ENCODE measurements around the gene DRC7. TPM values are rescaled to one million over a fixed set of nuclear protein-coding genes. Genes with fewer than 3 reads are reported as not detected.

DRC7 gene
- total and polyA plus RNA-seq, 4 donors = 0.06 to 1.8 (median 0.08) TPM; not detected in 1

DNA sequence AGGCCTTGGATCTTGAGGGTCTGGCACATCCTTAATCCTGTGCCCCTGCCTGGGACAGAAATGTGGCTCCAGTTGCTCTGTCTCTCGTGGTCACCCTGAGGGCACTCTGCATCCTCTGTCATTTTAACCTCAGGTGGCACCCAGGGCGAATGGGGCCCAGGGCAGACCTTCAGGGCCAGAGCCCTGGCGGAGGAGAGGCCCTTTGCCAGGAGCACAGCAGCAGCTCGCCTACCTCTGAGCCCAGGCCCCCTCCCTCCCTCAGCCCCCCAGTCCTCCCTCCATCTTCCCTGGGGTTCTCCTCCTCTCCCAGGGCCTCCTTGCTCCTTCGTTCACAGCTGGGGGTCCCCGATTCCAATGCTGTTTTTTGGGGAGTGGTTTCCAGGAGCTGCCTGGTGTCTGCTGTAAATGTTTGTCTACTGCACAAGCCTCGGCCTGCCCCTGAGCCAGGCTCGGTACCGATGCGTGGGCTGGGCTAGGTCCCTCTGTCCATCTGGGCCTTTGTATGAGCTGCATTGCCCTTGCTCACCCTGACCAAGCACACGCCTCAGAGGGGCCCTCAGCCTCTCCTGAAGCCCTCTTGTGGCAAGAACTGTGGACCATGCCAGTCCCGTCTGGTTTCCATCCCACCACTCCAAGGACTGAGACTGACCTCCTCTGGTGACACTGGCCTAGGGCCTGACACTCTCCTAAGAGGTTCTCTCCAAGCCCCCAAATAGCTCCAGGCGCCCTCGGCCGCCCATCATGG lies 30.5 kb upstream of the DRC7 start (continued):
- no peak for TF ChIP-seq JUND (IDR thresholded peaks at IDR 0.05)
- no peak for TF ChIP-seq HNF4A (conservative IDR thresholded peaks at IDR 0.05)

DNA sequence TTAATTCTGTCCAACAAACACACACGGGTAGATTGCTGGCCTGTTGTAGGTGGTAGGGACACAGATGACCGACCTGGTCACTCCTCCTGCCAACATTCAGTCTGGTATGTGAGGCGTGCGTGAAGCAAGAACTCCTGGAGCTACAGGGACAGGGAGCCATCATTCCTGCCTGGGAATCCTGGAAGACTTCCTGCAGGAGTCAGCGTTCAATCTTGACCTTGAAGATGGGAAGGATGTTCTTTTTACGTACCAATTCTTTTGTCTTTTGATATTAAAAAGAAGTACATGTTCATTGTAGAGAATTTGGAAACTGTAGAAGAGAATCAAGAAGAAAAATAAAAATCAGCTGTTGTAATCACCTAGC lies 30.0 kb upstream of the DRC7 start:
- H3K27me3 ChIP-seq (ENCODE audit: control insufficient read depth in 4 of 4, insufficient read depth in 4 of 4, low read length in 3 of 4) = no peaks in the 10 kb centered on the region
- H3K9me3 ChIP-seq (ENCODE audit: control insufficient read depth in 4 of 4, low read length in 3 of 4) = no peaks in the 10 kb centered on the region
- no peaks in the 10 kb centered on the region for H3K36me3 ChIP-seq (ENCODE audit: control insufficient read depth in 4 of 4, insufficient read depth in 3 of 4, low read depth in 1 of 4, low read length in 3 of 4)
- no peak for TF ChIP-seq FOXA2 (IDR thresholded peaks at IDR 0.05)
- TF ChIP-seq, protein P1, sequence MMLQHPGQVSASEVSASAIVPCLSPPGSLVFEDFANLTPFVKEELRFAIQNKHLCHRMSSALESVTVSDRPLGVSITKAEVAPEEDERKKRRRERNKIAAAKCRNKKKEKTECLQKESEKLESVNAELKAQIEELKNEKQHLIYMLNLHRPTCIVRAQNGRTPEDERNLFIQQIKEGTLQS (IDR thresholded peaks at IDR 0.05) = no peak
- TF ChIP-seq, protein P2, sequence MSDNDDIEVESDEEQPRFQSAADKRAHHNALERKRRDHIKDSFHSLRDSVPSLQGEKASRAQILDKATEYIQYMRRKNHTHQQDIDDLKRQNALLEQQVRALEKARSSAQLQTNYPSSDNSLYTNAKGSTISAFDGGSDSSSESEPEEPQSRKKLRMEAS (IDR thresholded peaks at IDR 0.05) = no peak
- TF ChIP-seq SP1 (IDR thresholded peaks at IDR 0.05) = no peak
- TF ChIP-seq YY1 (IDR thresholded peaks at IDR 0.05) = no peak
- TF ChIP-seq, protein P3, sequence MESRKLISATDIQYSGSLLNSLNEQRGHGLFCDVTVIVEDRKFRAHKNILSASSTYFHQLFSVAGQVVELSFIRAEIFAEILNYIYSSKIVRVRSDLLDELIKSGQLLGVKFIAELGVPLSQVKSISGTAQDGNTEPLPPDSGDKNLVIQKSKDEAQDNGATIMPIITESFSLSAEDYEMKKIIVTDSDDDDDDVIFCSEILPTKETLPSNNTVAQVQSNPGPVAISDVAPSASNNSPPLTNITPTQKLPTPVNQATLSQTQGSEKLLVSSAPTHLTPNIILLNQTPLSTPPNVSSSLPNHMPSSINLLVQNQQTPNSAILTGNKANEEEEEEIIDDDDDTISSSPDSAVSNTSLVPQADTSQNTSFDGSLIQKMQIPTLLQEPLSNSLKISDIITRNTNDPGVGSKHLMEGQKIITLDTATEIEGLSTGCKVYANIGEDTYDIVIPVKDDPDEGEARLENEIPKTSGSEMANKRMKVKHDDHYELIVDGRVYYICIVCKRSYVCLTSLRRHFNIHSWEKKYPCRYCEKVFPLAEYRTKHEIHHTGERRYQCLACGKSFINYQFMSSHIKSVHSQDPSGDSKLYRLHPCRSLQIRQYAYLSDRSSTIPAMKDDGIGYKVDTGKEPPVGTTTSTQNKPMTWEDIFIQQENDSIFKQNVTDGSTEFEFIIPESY (IDR thresholded peaks at IDR 0.05) = no peak
- TF ChIP-seq RAD21 (IDR thresholded peaks at IDR 0.05) = no peak
- no peak for TF ChIP-seq FOXA1 (IDR thresholded peaks at IDR 0.05)
- TF ChIP-seq HNF4A (conservative IDR thresholded peaks at IDR 0.05) = no peak
- TF ChIP-seq TAF1 (conservative IDR thresholded peaks at IDR 0.05) = no peak
- TF ChIP-seq, protein P4, sequence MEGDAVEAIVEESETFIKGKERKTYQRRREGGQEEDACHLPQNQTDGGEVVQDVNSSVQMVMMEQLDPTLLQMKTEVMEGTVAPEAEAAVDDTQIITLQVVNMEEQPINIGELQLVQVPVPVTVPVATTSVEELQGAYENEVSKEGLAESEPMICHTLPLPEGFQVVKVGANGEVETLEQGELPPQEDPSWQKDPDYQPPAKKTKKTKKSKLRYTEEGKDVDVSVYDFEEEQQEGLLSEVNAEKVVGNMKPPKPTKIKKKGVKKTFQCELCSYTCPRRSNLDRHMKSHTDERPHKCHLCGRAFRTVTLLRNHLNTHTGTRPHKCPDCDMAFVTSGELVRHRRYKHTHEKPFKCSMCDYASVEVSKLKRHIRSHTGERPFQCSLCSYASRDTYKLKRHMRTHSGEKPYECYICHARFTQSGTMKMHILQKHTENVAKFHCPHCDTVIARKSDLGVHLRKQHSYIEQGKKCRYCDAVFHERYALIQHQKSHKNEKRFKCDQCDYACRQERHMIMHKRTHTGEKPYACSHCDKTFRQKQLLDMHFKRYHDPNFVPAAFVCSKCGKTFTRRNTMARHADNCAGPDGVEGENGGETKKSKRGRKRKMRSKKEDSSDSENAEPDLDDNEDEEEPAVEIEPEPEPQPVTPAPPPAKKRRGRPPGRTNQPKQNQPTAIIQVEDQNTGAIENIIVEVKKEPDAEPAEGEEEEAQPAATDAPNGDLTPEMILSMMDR (IDR thresholded peaks at IDR 0.05; ENCODE audit: low read depth, low read length, missing input control) = no peak
- TF ChIP-seq GABPA (IDR thresholded peaks at IDR 0.05 in 1 of 2, conservative IDR thresholded peaks at IDR 0.05 in 1 of 2) = no peak
- TF ChIP-seq NR2F2 (IDR thresholded peaks at IDR 0.05) = no peak
- no peak for TF ChIP-seq EGR1 (IDR thresholded peaks at IDR 0.05; ENCODE audit: low read depth in 2 of 2)
- TF ChIP-seq, protein P5, sequence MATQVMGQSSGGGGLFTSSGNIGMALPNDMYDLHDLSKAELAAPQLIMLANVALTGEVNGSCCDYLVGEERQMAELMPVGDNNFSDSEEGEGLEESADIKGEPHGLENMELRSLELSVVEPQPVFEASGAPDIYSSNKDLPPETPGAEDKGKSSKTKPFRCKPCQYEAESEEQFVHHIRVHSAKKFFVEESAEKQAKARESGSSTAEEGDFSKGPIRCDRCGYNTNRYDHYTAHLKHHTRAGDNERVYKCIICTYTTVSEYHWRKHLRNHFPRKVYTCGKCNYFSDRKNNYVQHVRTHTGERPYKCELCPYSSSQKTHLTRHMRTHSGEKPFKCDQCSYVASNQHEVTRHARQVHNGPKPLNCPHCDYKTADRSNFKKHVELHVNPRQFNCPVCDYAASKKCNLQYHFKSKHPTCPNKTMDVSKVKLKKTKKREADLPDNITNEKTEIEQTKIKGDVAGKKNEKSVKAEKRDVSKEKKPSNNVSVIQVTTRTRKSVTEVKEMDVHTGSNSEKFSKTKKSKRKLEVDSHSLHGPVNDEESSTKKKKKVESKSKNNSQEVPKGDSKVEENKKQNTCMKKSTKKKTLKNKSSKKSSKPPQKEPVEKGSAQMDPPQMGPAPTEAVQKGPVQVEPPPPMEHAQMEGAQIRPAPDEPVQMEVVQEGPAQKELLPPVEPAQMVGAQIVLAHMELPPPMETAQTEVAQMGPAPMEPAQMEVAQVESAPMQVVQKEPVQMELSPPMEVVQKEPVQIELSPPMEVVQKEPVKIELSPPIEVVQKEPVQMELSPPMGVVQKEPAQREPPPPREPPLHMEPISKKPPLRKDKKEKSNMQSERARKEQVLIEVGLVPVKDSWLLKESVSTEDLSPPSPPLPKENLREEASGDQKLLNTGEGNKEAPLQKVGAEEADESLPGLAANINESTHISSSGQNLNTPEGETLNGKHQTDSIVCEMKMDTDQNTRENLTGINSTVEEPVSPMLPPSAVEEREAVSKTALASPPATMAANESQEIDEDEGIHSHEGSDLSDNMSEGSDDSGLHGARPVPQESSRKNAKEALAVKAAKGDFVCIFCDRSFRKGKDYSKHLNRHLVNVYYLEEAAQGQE (IDR thresholded peaks at IDR 0.05) = no peak
- TF ChIP-seq HNF4G (IDR thresholded peaks at IDR 0.05) = no peak
- no peak for TF ChIP-seq RXRA (IDR thresholded peaks at IDR 0.05)
- TF ChIP-seq JUND (IDR thresholded peaks at IDR 0.05) = no peak
- H3K4me3 ChIP-seq (ENCODE audit: low read depth in 1 of 3, low read length in 3 of 3) = no peak overlapping the region
- peaks cover 0 to 12% (median 7%) of the 10 kb centered on the region in 4 donors for H3K4me1 ChIP-seq (ENCODE audit: control insufficient read depth in 4 of 4, insufficient read depth in 4 of 4, low read length in 3 of 4)
- 88% methylated on average over 6 of the region's 6 CpGs for WGBS
- no peak overlapping the region for H3K9ac ChIP-seq (ENCODE audit: low read depth in 1 of 2, low read length in 2 of 2)
- no peak overlapping the region for H3K27ac ChIP-seq (ENCODE audit: low read depth in 1 of 2, low read length in 2 of 2)
- no peak for DNase-seq (ENCODE audit: low spot score)
